Measurements from ENCODE around the gene DISP2. TPM values are rescaled to one million over a fixed set of nuclear protein-coding genes. Genes with fewer than 3 reads are reported as not detected.

DISP2 gene
- total and polyA plus RNA-seq, 4 donors, result under 0.01 to 0.23 (median under 0.01) TPM; not detected in 1

GRCh38 chr15:40336744-40337122 is 21.3 kb upstream of the DISP2 start:
- H3K4me3 ChIP-seq (ENCODE audit: low read depth in 1 of 3, low read length in 3 of 3), result no peak overlapping the region
- no peaks in the 10 kb centered on the region for H3K9me3 ChIP-seq (ENCODE audit: control insufficient read depth in 4 of 4, low read length in 3 of 4)
- WGBS, result 71% methylated on average over 5 of the region's 5 CpGs
- no peak for DNase-seq (ENCODE audit: low spot score)
- no peaks in the 10 kb centered on the region for H3K27me3 ChIP-seq (ENCODE audit: control insufficient read depth in 4 of 4, insufficient read depth in 4 of 4, low read length in 3 of 4)
- H3K9ac ChIP-seq (ENCODE audit: low read depth in 1 of 2, low read length in 2 of 2), result no peak overlapping the region
- no peak for TF ChIP-seq RXRA (IDR thresholded peaks at IDR 0.05)
- no peak for TF ChIP-seq JUND (IDR thresholded peaks at IDR 0.05)
- no peak for TF ChIP-seq NR2F2 (IDR thresholded peaks at IDR 0.05)
- TF ChIP-seq CTCF (IDR thresholded peaks at IDR 0.05; ENCODE audit: low read depth, low read length, missing input control), result no peak
- TF ChIP-seq YY1 (IDR thresholded peaks at IDR 0.05), result no peak
- TF ChIP-seq HNF4G (IDR thresholded peaks at IDR 0.05), result no peak
- TF ChIP-seq REST (IDR thresholded peaks at IDR 0.05), result no peak
- H3K36me3 ChIP-seq (ENCODE audit: control insufficient read depth in 4 of 4, insufficient read depth in 3 of 4, low read depth in 1 of 4, low read length in 3 of 4), result no peaks in the 10 kb centered on the region
- H3K4me1 ChIP-seq (ENCODE audit: control insufficient read depth in 4 of 4, insufficient read depth in 4 of 4, low read length in 3 of 4), result peaks cover 7 to 41% (median 22%) of the 10 kb centered on the region in 4 donors
- no peak overlapping the region for H3K27ac ChIP-seq (ENCODE audit: low read depth in 1 of 2, low read length in 2 of 2)

- WGBS, result 77% methylated on average over 19 of the region's 19 CpGs
- no peak for DNase-seq (ENCODE audit: low spot score)
- H3K27ac ChIP-seq (ENCODE audit: low read depth in 1 of 2, low read length in 2 of 2), result no peak overlapping the region
- no peak overlapping the region for H3K9ac ChIP-seq (ENCODE audit: low read depth in 1 of 2, low read length in 2 of 2)
- no peak overlapping the region for H3K4me3 ChIP-seq (ENCODE audit: low read depth in 1 of 3, low read length in 3 of 3)
- no peaks in the 10 kb centered on the region for H3K9me3 ChIP-seq (ENCODE audit: control insufficient read depth in 4 of 4, low read length in 3 of 4)
- H3K4me1 ChIP-seq (ENCODE audit: control insufficient read depth in 4 of 4, insufficient read depth in 4 of 4, low read length in 3 of 4), result peaks cover 7 to 41% (median 22%) of the 10 kb centered on the region in 4 donors
- TF ChIP-seq TAF1 (conservative IDR thresholded peaks at IDR 0.05) (no peak), HNF4G (IDR thresholded peaks at IDR 0.05) (no peak), REST (IDR thresholded peaks at IDR 0.05) (no peak)
- H3K27me3 ChIP-seq (ENCODE audit: control insufficient read depth in 4 of 4, insufficient read depth in 4 of 4, low read length in 3 of 4), result no peaks in the 10 kb centered on the region
- H3K36me3 ChIP-seq (ENCODE audit: control insufficient read depth in 4 of 4, insufficient read depth in 3 of 4, low read depth in 1 of 4, low read length in 3 of 4), result no peaks in the 10 kb centered on the region
Observed at GRCh38 chr15:40337597-40337996, 20.4 kb upstream of the DISP2 start.

Data from liver (tissue), 9 donors.